Endothelial cell of hepatic sinusoid (primary cell): ENCODE measurements around the gene LTBP2.

Experiments used
- in situ Hi-C: cut with HindIII; loops from 2 replicates; pipeline ENCODE4 v1.10.0; 2017; ENCODE audit warnings: low sequenced_read_pairs

Gene LTBP2

GRCh38 chr14:74563233-74563585, 48.8 kb downstream of the LTBP2 start:
- in situ Hi-C loops = loop anchor here (5.0 kb wide), 1 partner anchor 51 kb away; no protein-coding TSS in a partner anchor

- in situ Hi-C loops = loop anchor here (5.0 kb wide), 1 partner anchor 50 kb away; no protein-coding TSS in a partner anchor
Observed at GRCh38 chr14:74562515-74563232, 49.4 kb downstream of the LTBP2 start.

- in situ Hi-C loops = no loop called here
Observed at GRCh38 chr14:74558655-74559054, 53.4 kb downstream of the LTBP2 start.

- in situ Hi-C loops = no loop called here
Observed at GRCh38 chr14:74557691-74558090, 54.3 kb downstream of the LTBP2 start.

- in situ Hi-C loops = no loop called here
Observed at GRCh38 chr14:74555476-74556050, 56.5 kb downstream of the LTBP2 start.

GRCh38 chr14:74554742-74555362, 57.2 kb downstream of the LTBP2 start:
- in situ Hi-C loops = no loop called here

GRCh38 chr14:74552623-74553022, 59.4 kb downstream of the LTBP2 start:
- in situ Hi-C loops = no loop called here

- in situ Hi-C loops = no loop called here
Observed at GRCh38 chr14:74551431-74552371, 60.3 kb downstream of the LTBP2 start.

GRCh38 chr14:74551001-74551400, 61.0 kb downstream of the LTBP2 start:
- in situ Hi-C loops = no loop called here

GRCh38 chr14:74550071-74550470, 62.0 kb downstream of the LTBP2 start:
- in situ Hi-C loops = no loop called here

GRCh38 chr14:74549588-74549987, 62.4 kb downstream of the LTBP2 start:
- in situ Hi-C loops = loop anchor here (5.0 kb wide), 1 partner anchor 93 kb away; no protein-coding TSS in a partner anchor

- in situ Hi-C loops = loop anchor here (5.0 kb wide), 1 partner anchor 93 kb away; no protein-coding TSS in a partner anchor
Observed at GRCh38 chr14:74548881-74549280, 63.2 kb downstream of the LTBP2 start.

- in situ Hi-C loops = loop anchor here (5.0 kb wide), 1 partner anchor 95 kb away; no protein-coding TSS in a partner anchor
Observed at GRCh38 chr14:74547331-74547927, 64.6 kb downstream of the LTBP2 start.

GRCh38 chr14:74546416-74546815, 65.6 kb downstream of the LTBP2 start:
- in situ Hi-C loops = loop anchor here (5.0 kb wide), 1 partner anchor 96 kb away; no protein-coding TSS in a partner anchor

- in situ Hi-C loops = loop anchor here (5.0 kb wide), 1 partner anchor 97 kb away; no protein-coding TSS in a partner anchor
Observed at GRCh38 chr14:74545386-74545785, 66.7 kb downstream of the LTBP2 start.

GRCh38 chr14:74543771-74544438, 68.1 kb downstream of the LTBP2 start:
- in situ Hi-C loops = no loop called here

- in situ Hi-C loops = no loop called here
Observed at GRCh38 chr14:74542056-74542685, 69.9 kb downstream of the LTBP2 start.

- in situ Hi-C loops = no loop called here
Observed at GRCh38 chr14:74541225-74541624, 70.8 kb downstream of the LTBP2 start.

- in situ Hi-C loops = no loop called here
Observed at GRCh38 chr14:74539503-74539902, 72.5 kb downstream of the LTBP2 start.
